CD4-positive, CD25-positive, alpha-beta regulatory T cell (primary cell): ENCODE data around the gene WDR93. TPM values are rescaled to one million over a fixed set of nuclear protein-coding genes. Genes with fewer than 3 reads are reported as not detected.

Source experiments
- ATAC-seq, 2 donors: fragments of 150-1000 bp; cut with Tn5 transposase; one replicate each; pipeline ENCODE4 v1.10.0; 2021; ENCODE audit warnings: low read depth in 2 of 2, moderate number of reproducible peaks in 2 of 2, moderate library complexity in 1 of 2
- DNase-seq, 3 donors: peaks; one replicate each; pipeline versions ENCODE4 v3.0.0 to v3.0.0-alpha.2; 2012 to 2022; ENCODE audit warnings: mixed read lengths in 1 of 3
- H3K27ac ChIP-seq: one replicate; pipeline ENCODE4 v1.7.0; 2013; ENCODE audit warnings: mild to moderate bottlenecking, low read length; ENCODE audit not compliant: insufficient read depth, poor library complexity, severe bottlenecking
- H3K27me3 ChIP-seq: one replicate; pipeline ENCODE4 v1.7.0; 2013; ENCODE audit warnings: low read length; ENCODE audit not compliant: control insufficient read depth, insufficient read depth
- H3K36me3 ChIP-seq: one replicate; pipeline ENCODE4 v1.7.0; 2013; ENCODE audit warnings: mild to moderate bottlenecking, low read length, moderate library complexity; ENCODE audit not compliant: control insufficient read depth, insufficient read depth
- H3K4me1 ChIP-seq: 2 replicates; pipeline ENCODE4 v1.7.0; 2013; ENCODE audit warnings: mild to moderate bottlenecking, low read length; ENCODE audit not compliant: insufficient read depth, control insufficient read depth, poor library complexity, severe bottlenecking
- H3K4me3 ChIP-seq: one replicate; pipeline ENCODE4 v1.7.0; 2013; ENCODE audit warnings: low read depth, mild to moderate bottlenecking, low read length, moderate library complexity
- H3K9me3 ChIP-seq, 2 experiments: 1 replicate in 1 of 2; 2 replicates in 1 of 2; pipeline ENCODE4 v1.7.0; 2013; ENCODE audit warnings: low read length in 2 of 2, mild to moderate bottlenecking in 1 of 2, moderate library complexity in 1 of 2; ENCODE audit not compliant: control insufficient read depth in 2 of 2
- H3K27ac Mint-ChIP-seq, 3 donors: one replicate each; pipeline ENCODE4 v1.8.0; 2020 to 2022; ENCODE audit warnings: mild to moderate bottlenecking in 3 of 3, mixed read lengths in 3 of 3, moderate library complexity in 2 of 3
- H3K27me3 Mint-ChIP-seq: one replicate; pipeline ENCODE4 v1.8.0; 2022; ENCODE audit warnings: mild to moderate bottlenecking, mixed read lengths
- H3K36me3 Mint-ChIP-seq: one replicate; pipeline ENCODE4 v1.8.0; 2020; ENCODE audit warnings: mixed read lengths
- H3K4me1 Mint-ChIP-seq, 4 donors: one replicate each; pipeline ENCODE4 v1.8.0; 2020 to 2022; ENCODE audit warnings: mixed read lengths in 4 of 4, mild to moderate bottlenecking in 1 of 4
- H3K4me3 Mint-ChIP-seq, 4 donors: one replicate each; pipeline ENCODE4 v1.8.0; 2020 to 2022; ENCODE audit warnings: mild to moderate bottlenecking in 4 of 4, mixed read lengths in 4 of 4, moderate library complexity in 3 of 4
- H3K9me3 Mint-ChIP-seq, 7 donors: one replicate each; pipeline ENCODE4 v1.8.0; 2020 to 2022; ENCODE audit warnings: mixed read lengths in 7 of 7, mild to moderate bottlenecking in 3 of 7, moderate library complexity in 2 of 7
- polyA plus RNA-seq, 4 donors: library from polyadenylated mRNA; unstranded; fragments of 300-500 nt; fragmentation: Illumina TruSeq; gene quantifications; one replicate each; pipeline ENCODE4 v1.2.3, GENCODE V29; 2021
- total RNA-seq: library from RNA; stranded (reverse); gene quantifications from one replicate; pipeline ENCODE4 v1.2.3, GENCODE V29; 2022

Gene WDR93
- total and polyA plus RNA-seq, 5 donors from 2014 or later = not detected

GRCh38 chr15:89770041-89770440 lies 79.4 kb downstream of the WDR93 start:
- H3K9me3 Mint-ChIP-seq = no peaks in the 10 kb centered on the region
- peaks cover 9% of the 10 kb centered on the region for H3K27me3 Mint-ChIP-seq
- no peaks in the 10 kb centered on the region for H3K36me3 ChIP-seq
- no peaks in the 10 kb centered on the region for H3K36me3 Mint-ChIP-seq
- ATAC-seq (no peak), DNase-seq (no peak)
- H3K4me1 Mint-ChIP-seq = no peaks in the 10 kb centered on the region
- H3K9me3 ChIP-seq = no peaks in the 10 kb centered on the region
- no peaks in the 10 kb centered on the region for H3K4me1 ChIP-seq
- no peaks in the 10 kb centered on the region for H3K27me3 ChIP-seq
- no peak overlapping the region for H3K27ac ChIP-seq
- H3K4me3 Mint-ChIP-seq = no peak overlapping the region
- H3K27ac Mint-ChIP-seq = no peak overlapping the region
- no peak overlapping the region for H3K4me3 ChIP-seq

GRCh38 chr15:89772932-89773583 lies 82.4 kb downstream of the WDR93 start:
- H3K9me3 ChIP-seq = no peaks in the 10 kb centered on the region
- no peak overlapping the region for H3K27ac ChIP-seq
- H3K27me3 ChIP-seq = no peaks in the 10 kb centered on the region
- DNase-seq (no peak), ATAC-seq (no peak)
- no peak overlapping the region for H3K4me3 ChIP-seq
- Mint-ChIP-seq H3K36me3 (no peaks in the 10 kb centered on the region), H3K4me1 (peaks cover 0 to 6% (median 2%) of the 10 kb centered on the region in 4 donors), H3K9me3 (no peaks in the 10 kb centered on the region), H3K27ac (no peak overlapping the region), H3K4me3 (no peak overlapping the region), H3K27me3 (peaks cover 25% of the 10 kb centered on the region)
- peaks cover 13% of the 10 kb centered on the region for H3K4me1 ChIP-seq
- H3K36me3 ChIP-seq = no peaks in the 10 kb centered on the region

- Mint-ChIP-seq H3K27ac (no peak overlapping the region), H3K4me1 (peaks cover 0 to 6% (median 2%) of the 10 kb centered on the region in 4 donors), H3K36me3 (no peaks in the 10 kb centered on the region), H3K9me3 (no peaks in the 10 kb centered on the region), H3K27me3 (peaks cover 37% of the 10 kb centered on the region), H3K4me3 (no peak overlapping the region)
- Histone ChIP-seq H3K36me3 (no peaks in the 10 kb centered on the region), H3K4me1 (peaks cover 13% of the 10 kb centered on the region), H3K9me3 (no peaks in the 10 kb centered on the region), H3K4me3 (no peak overlapping the region), H3K27ac (no peak overlapping the region), H3K27me3 (no peaks in the 10 kb centered on the region)
- DNase-seq = no peak
- no peak for ATAC-seq
Observed at GRCh38 chr15:89774492-89774891, 83.9 kb downstream of the WDR93 start.

- Histone ChIP-seq H3K27ac (no peak overlapping the region), H3K4me1 (peaks cover 13% of the 10 kb centered on the region), H3K4me3 (no peak overlapping the region), H3K9me3 (no peaks in the 10 kb centered on the region), H3K36me3 (no peaks in the 10 kb centered on the region), H3K27me3 (no peaks in the 10 kb centered on the region)
- Mint-ChIP-seq H3K36me3 (no peaks in the 10 kb centered on the region), H3K27ac (no peak overlapping the region), H3K9me3 (peaks cover 0 to 1% (median 0%) of the 10 kb centered on the region in 7 donors), H3K27me3 (peaks cover 38% of the 10 kb centered on the region), H3K4me3 (no peak overlapping the region), H3K4me1 (peaks cover 0 to 6% (median 3%) of the 10 kb centered on the region in 4 donors)
- no peak for ATAC-seq
- DNase-seq = no peak
Observed at GRCh38 chr15:89775815-89776214, 85.2 kb downstream of the WDR93 start.

- Mint-ChIP-seq H3K27ac (no peak within 1 kb of the TSS), H3K4me3 (peak within 1 kb of the TSS in 3 of 4 donors; percentile 46 to 54 (median 52)), H3K4me1 (peaks cover 0 to 6% (median 4%) of the 10 kb centered on the region in 4 donors), H3K27me3 (peaks cover 38% of the 10 kb centered on the region), H3K9me3 (peaks cover 0 to 1% (median 0%) of the 10 kb centered on the region in 7 donors), H3K36me3 (no peaks in the 10 kb centered on the region)
- ATAC-seq (peak; percentile 30 to 34), DNase-seq (peak; percentile 16 to 44 (median 20))
- Histone ChIP-seq H3K27ac (no peak within 1 kb of the TSS), H3K4me1 (peaks cover 13% of the 10 kb centered on the region), H3K9me3 (no peaks in the 10 kb centered on the region), H3K4me3 (no peak within 1 kb of the TSS), H3K27me3 (no peaks in the 10 kb centered on the region), H3K36me3 (no peaks in the 10 kb centered on the region)
Observed at GRCh38 chr15:89776274-89777072, 85.9 kb downstream of the WDR93 start, which contains the start of gene MESP2. Gene MESP2 (plus strand): TSS chr15:89776332. CDS start chr15:89776358, 26 bp downstream.

GRCh38 chr15:89777073-89777751 lies 86.6 kb downstream of the WDR93 start:
- H3K4me3 Mint-ChIP-seq = peak overlapping the region in 3 of 4 donors; percentile 33 to 54 (median 46)
- ATAC-seq (no peak), DNase-seq (no peak)
- H3K4me1 Mint-ChIP-seq = peaks cover 0 to 6% (median 4%) of the 10 kb centered on the region in 4 donors
- Histone ChIP-seq H3K27me3 (no peaks in the 10 kb centered on the region), H3K27ac (no peak overlapping the region), H3K4me3 (no peak overlapping the region), H3K4me1 (peaks cover 13% of the 10 kb centered on the region), H3K9me3 (no peaks in the 10 kb centered on the region), H3K36me3 (no peaks in the 10 kb centered on the region)
- H3K9me3 Mint-ChIP-seq = peaks cover 0 to 1% (median 0%) of the 10 kb centered on the region in 7 donors
- H3K36me3 Mint-ChIP-seq = no peaks in the 10 kb centered on the region
- H3K27ac Mint-ChIP-seq = no peak overlapping the region
- H3K27me3 Mint-ChIP-seq = peaks cover 38% of the 10 kb centered on the region

- Histone ChIP-seq H3K27ac (no peak overlapping the region), H3K4me1 (peaks cover 13% of the 10 kb centered on the region), H3K27me3 (no peaks in the 10 kb centered on the region), H3K36me3 (no peaks in the 10 kb centered on the region), H3K9me3 (no peaks in the 10 kb centered on the region), H3K4me3 (no peak overlapping the region)
- ATAC-seq = no peak
- Mint-ChIP-seq H3K27ac (no peak overlapping the region), H3K36me3 (no peaks in the 10 kb centered on the region), H3K9me3 (peaks cover 0 to 1% (median 0%) of the 10 kb centered on the region in 7 donors), H3K4me1 (peaks cover 0 to 6% (median 4%) of the 10 kb centered on the region in 4 donors), H3K4me3 (peak overlapping the region in 3 of 4 donors; percentile 33 to 54 (median 46)), H3K27me3 (peaks cover 38% of the 10 kb centered on the region)
- no peak for DNase-seq
Observed at GRCh38 chr15:89777782-89778380, 87.3 kb downstream of the WDR93 start.
